ENCODE results near the gene PPFIBP2. TPM values are rescaled to one million over a fixed set of nuclear protein-coding genes. Genes with fewer than 3 reads are reported as not detected.

Gene PPFIBP2
- total RNA-seq, 6 donors from 2014 or later, result 10.6 to 63.9 (median 36.7) TPM

DNA sequence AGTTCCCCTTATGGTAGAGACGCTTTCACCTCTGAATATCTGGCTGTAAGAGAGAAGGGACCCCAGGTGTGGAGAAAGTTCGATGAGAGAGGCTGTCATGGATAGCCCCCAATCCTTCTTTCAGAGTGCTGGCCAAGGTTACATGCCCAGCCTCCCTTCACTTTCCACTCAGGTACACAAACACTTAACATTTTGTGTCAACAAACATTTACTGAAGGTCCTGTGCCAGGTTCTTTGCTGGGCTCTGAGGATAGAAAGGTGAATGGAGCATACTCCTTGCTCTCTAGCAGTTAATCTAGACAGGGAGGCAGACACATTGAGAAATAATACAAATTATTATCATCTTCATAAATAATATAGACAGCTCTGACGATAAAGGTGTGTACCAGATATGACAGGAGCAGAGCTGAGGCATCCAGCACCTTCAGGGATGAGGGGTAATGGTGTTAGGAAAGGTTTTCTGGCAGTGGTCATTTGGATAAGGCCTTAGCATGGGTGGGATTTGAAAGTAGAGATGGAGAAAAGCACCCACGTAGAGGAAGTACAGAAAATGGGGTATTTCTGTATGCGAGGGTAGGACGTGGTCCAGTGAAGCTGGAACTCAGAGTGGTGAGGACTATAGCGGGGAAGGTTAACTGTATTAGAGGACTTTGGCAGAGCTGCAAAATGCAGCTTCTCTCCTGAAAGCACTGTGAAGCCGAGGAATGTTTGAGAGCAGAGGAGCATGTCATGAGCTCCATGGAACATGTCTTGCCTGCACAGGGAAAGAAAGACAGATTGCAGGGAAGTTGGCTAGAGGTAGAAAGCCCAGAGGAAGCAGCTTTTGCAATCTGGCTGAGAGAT lies 19.6 kb downstream of the PPFIBP2 start:
- no peak overlapping the region for H3K4me3 ChIP-seq
- H3K27me3 ChIP-seq, result no peaks in the 10 kb centered on the region
- ATAC-seq (ENCODE audit: low FRiP score in 2 of 2) (no peak), DNase-seq (no peak)
- no peak overlapping the region for H3K27ac ChIP-seq
- no peak for TF ChIP-seq POLR2AphosphoS5 (IDR thresholded peaks at IDR 0.05)
- no peak for TF ChIP-seq POLR2A (IDR thresholded peaks at IDR 0.05)
- TF ChIP-seq, protein P1, sequence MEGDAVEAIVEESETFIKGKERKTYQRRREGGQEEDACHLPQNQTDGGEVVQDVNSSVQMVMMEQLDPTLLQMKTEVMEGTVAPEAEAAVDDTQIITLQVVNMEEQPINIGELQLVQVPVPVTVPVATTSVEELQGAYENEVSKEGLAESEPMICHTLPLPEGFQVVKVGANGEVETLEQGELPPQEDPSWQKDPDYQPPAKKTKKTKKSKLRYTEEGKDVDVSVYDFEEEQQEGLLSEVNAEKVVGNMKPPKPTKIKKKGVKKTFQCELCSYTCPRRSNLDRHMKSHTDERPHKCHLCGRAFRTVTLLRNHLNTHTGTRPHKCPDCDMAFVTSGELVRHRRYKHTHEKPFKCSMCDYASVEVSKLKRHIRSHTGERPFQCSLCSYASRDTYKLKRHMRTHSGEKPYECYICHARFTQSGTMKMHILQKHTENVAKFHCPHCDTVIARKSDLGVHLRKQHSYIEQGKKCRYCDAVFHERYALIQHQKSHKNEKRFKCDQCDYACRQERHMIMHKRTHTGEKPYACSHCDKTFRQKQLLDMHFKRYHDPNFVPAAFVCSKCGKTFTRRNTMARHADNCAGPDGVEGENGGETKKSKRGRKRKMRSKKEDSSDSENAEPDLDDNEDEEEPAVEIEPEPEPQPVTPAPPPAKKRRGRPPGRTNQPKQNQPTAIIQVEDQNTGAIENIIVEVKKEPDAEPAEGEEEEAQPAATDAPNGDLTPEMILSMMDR (IDR thresholded peaks at IDR 0.05), result no peak
- no peak for TF ChIP-seq EP300 (IDR thresholded peaks at IDR 0.05)
- H3K4me1 ChIP-seq, result peaks cover 0 to 19% (median 3%) of the 10 kb centered on the region in 4 donors
- WGBS, 2 donors, result 79 to 83% methylated on average over 8 of the region's 8 CpGs
- no peaks in the 10 kb centered on the region for H3K9me3 ChIP-seq
- no peaks in the 10 kb centered on the region for H3K36me3 ChIP-seq

DNA sequence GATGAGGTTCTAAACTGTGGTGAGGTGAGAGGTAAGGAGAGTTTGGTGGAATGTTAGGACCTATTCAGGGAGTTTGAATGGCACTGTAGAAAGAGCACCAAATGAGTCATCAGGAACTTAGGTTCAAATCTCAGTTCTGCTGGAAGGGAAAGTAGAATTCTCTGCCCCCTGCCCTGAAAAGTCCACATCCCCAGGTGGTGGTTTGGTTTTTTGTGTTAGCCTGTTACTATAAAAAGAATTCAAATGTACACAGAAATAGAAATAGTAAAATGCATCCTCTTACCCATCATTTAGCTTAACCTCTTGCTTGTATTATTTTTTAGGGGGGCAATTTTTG lies 20.2 kb downstream of the PPFIBP2 start:
- Histone ChIP-seq H3K27ac (no peak overlapping the region), H3K36me3 (no peaks in the 10 kb centered on the region), H3K4me1 (peaks cover 0 to 19% (median 3%) of the 10 kb centered on the region in 4 donors), H3K9me3 (no peaks in the 10 kb centered on the region), H3K4me3 (no peak overlapping the region), H3K27me3 (no peaks in the 10 kb centered on the region)
- TF ChIP-seq, protein P1 (IDR thresholded peaks at IDR 0.05), result no peak
- TF ChIP-seq POLR2AphosphoS5 (IDR thresholded peaks at IDR 0.05), result no peak
- TF ChIP-seq EP300 (IDR thresholded peaks at IDR 0.05), result no peak
- TF ChIP-seq POLR2A (IDR thresholded peaks at IDR 0.05), result no peak
- no peak for DNase-seq
- ATAC-seq (ENCODE audit: low FRiP score in 2 of 2), result no peak

- DNase-seq (no peak), ATAC-seq (ENCODE audit: low FRiP score in 2 of 2) (peak; percentile 20 to 57)
- WGBS, 2 donors, result 17 to 31% methylated on average over 8 of the region's 8 CpGs
- Histone ChIP-seq H3K36me3 (no peaks in the 10 kb centered on the region), H3K4me3 (no peak overlapping the region), H3K9me3 (no peaks in the 10 kb centered on the region), H3K27ac (no peak overlapping the region), H3K4me1 (peaks cover 0 to 14% (median 2%) of the 10 kb centered on the region in 4 donors), H3K27me3 (no peaks in the 10 kb centered on the region)
- TF ChIP-seq, protein P1 (IDR thresholded peaks at IDR 0.05), result peak in 1 of 6 experiments; percentile 12
- TF ChIP-seq POLR2A (IDR thresholded peaks at IDR 0.05), result no peak
These were observed 22.3 kb downstream of the PPFIBP2 start for GRCh38 chr11:7536100-7536499.

- no peak for ATAC-seq (ENCODE audit: low FRiP score in 2 of 2)
- Histone ChIP-seq H3K9me3 (no peaks in the 10 kb centered on the region), H3K36me3 (no peaks in the 10 kb centered on the region), H3K27ac (no peak overlapping the region), H3K4me3 (no peak overlapping the region), H3K27me3 (no peaks in the 10 kb centered on the region), H3K4me1 (peaks cover 0 to 10% (median 2%) of the 10 kb centered on the region in 4 donors)
- no peak for DNase-seq
- 75 to 78% methylated on average over 6 of the region's 6 CpGs for whole genome bisulfite sequencing, 2 donors
- TF ChIP-seq POLR2A (IDR thresholded peaks at IDR 0.05) (no peak), POLR2AphosphoS5 (IDR thresholded peaks at IDR 0.05) (no peak), EP300 (IDR thresholded peaks at IDR 0.05) (no peak)
- TF ChIP-seq, protein P1 (IDR thresholded peaks at IDR 0.05), result no peak
These were observed 23.5 kb downstream of the PPFIBP2 start for GRCh38 chr11:7537265-7537664.

DNA sequence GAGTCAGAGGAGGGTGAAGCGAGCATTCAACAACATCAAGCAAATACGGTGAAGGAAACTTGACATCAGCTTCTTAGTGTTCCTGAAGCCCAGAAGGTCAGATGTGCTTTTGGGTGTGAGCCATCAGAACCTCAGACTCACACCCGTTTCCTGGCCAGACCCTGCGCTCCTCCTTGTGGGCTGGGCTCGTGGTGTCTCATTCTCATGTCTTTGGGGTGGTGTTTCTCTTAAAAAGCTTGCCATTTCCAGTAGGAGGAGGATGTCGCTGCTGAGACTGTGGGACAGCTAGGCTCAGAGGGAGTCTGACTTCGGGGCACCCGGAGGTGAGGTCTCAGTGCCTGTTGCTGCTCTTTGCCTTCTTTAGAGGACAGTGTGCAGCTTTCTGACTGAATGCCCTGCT lies 24.2 kb downstream of the PPFIBP2 start:
- ATAC-seq (ENCODE audit: low FRiP score in 2 of 2) (peak in 1 of 2 donors; percentile 72), DNase-seq (no peak)
- H3K36me3 ChIP-seq, result no peaks in the 10 kb centered on the region
- H3K27me3 ChIP-seq, result no peaks in the 10 kb centered on the region
- no peak overlapping the region for H3K27ac ChIP-seq
- H3K4me3 ChIP-seq, result no peak overlapping the region
- no peaks in the 10 kb centered on the region for H3K9me3 ChIP-seq
- WGBS, 2 donors, result 62 to 69% methylated on average over 8 of the region's 8 CpGs
- TF ChIP-seq, protein P1 (IDR thresholded peaks at IDR 0.05), result no peak
- no peak for TF ChIP-seq EP300 (IDR thresholded peaks at IDR 0.05)
- TF ChIP-seq POLR2AphosphoS5 (IDR thresholded peaks at IDR 0.05), result no peak
- no peak for TF ChIP-seq POLR2A (IDR thresholded peaks at IDR 0.05)
- H3K4me1 ChIP-seq, result peaks cover 0 to 9% (median 2%) of the 10 kb centered on the region in 4 donors
